Measurements from ENCODE around the gene KCNQ1OT1.

The KCNQ1OT1 gene

GRCh38 chr11:2691991-2692875, 7.6 kb downstream of the KCNQ1OT1 start:
- no peak for DNase-seq (ENCODE audit: low spot score)
- in situ Hi-C loops (cut with MboI; ENCODE audit: low sequenced_read_pairs, unreplicated experiment): no loop called here
- peak; percentile 18 for TF ChIP-seq CTCF (IDR thresholded peaks at IDR 0.05; ENCODE audit: borderline replicate concordance, control extremely low read depth, extremely low read depth, insufficient read depth, missing control alignments)

- TF ChIP-seq CTCF (IDR thresholded peaks at IDR 0.05; ENCODE audit: borderline replicate concordance, control extremely low read depth, extremely low read depth, insufficient read depth, missing control alignments): no peak
- DNase-seq (ENCODE audit: low spot score): no peak
- in situ Hi-C loops (cut with MboI; ENCODE audit: low sequenced_read_pairs, unreplicated experiment): no loop called here
These were observed 8.4 kb downstream of the KCNQ1OT1 start for GRCh38 chr11:2691355-2691761.

- no peak for DNase-seq (ENCODE audit: low spot score)
- in situ Hi-C loops (cut with MboI; ENCODE audit: low sequenced_read_pairs, unreplicated experiment): no loop called here
- no peak for TF ChIP-seq CTCF (IDR thresholded peaks at IDR 0.05; ENCODE audit: borderline replicate concordance, control extremely low read depth, extremely low read depth, insufficient read depth, missing control alignments)
These were observed 9.0 kb downstream of the KCNQ1OT1 start for GRCh38 chr11:2690596-2691354.

GRCh38 chr11:2689651-2690575, 9.9 kb downstream of the KCNQ1OT1 start:
- no peak for TF ChIP-seq CTCF (IDR thresholded peaks at IDR 0.05; ENCODE audit: borderline replicate concordance, control extremely low read depth, extremely low read depth, insufficient read depth, missing control alignments)
- in situ Hi-C loops (cut with MboI; ENCODE audit: low sequenced_read_pairs, unreplicated experiment): no loop called here
- DNase-seq (ENCODE audit: low spot score): no peak

- in situ Hi-C loops (cut with MboI; ENCODE audit: low sequenced_read_pairs, unreplicated experiment): no loop called here
- TF ChIP-seq CTCF (IDR thresholded peaks at IDR 0.05; ENCODE audit: borderline replicate concordance, control extremely low read depth, extremely low read depth, insufficient read depth, missing control alignments): no peak
- no peak for DNase-seq (ENCODE audit: low spot score)
These were observed 11.2 kb downstream of the KCNQ1OT1 start for GRCh38 chr11:2688381-2689231.

Data from GM13976 (cell line).